Transverse colon (tissue), 4 donors: ENCODE measurements around the gene PPAN.

Experiments
- CTCF ChIP-seq, 5 experiments: fragments of 200-600 bp in 3 of 5; fragments of 450-650 bp in 2 of 5; sonication (generic) in 3 of 5; IDR thresholded peaks; 1 replicate in 2 of 5; 2 replicates in 3 of 5; pipeline ENCODE4 v1.5.1; 2016 to 2017; ENCODE audit warnings: antibody characterized with exemption in 5 of 5, inconsistent platforms in 3 of 5, mild to moderate bottlenecking in 2 of 5, moderate library complexity in 1 of 5
- POLR2A ChIP-seq: fragments of 450-650 bp; IDR thresholded peaks from one replicate; pipeline ENCODE4 v1.6.1; 2016; ENCODE audit warnings: antibody characterized with exemption, mild to moderate bottlenecking, moderate library complexity
- POLR2AphosphoS5 ChIP-seq, 3 donors: sonication (generic); formaldehyde crosslinking; IDR thresholded peaks; one replicate each; pipeline ENCODE4 v1.6.1; 2016; ENCODE audit warnings: antibody characterized with exemption in 3 of 3

GRCh38 chr19:10070730-10071446 lies 35.3 kb upstream of the PPAN start:
- TF ChIP-seq CTCF (IDR thresholded peaks at IDR 0.05) (no peak), POLR2A (no peak), POLR2AphosphoS5 (IDR thresholded peaks at IDR 0.05) (no peak)
